Skeletal muscle tissue (tissue), 4 donors: ENCODE results near the gene CUL5. TPM values are rescaled to one million over a fixed set of nuclear protein-coding genes. Genes with fewer than 3 reads are reported as not detected.
"Not testable (repeated sequence)": the region's sequence is repeated elsewhere in the genome, so short reads cannot be mapped to it uniquely, and the experiment has no call there.

Experiments
- H3K27ac ChIP-seq: one replicate; pipeline ENCODE4 v1.7.0; 2013; ENCODE audit warnings: mild to moderate bottlenecking, low read depth, low read length, inconsistent platforms
- H3K27me3 ChIP-seq, 3 donors: one replicate each; pipeline ENCODE4 v1.7.0; 2013; ENCODE audit warnings: low read length in 3 of 3; ENCODE audit not compliant: control insufficient read depth in 3 of 3, insufficient read depth in 3 of 3
- H3K36me3 ChIP-seq, 3 donors: one replicate each; pipeline ENCODE4 v1.7.0; 2013; ENCODE audit warnings: low read length in 3 of 3; ENCODE audit not compliant: control insufficient read depth in 3 of 3, insufficient read depth in 3 of 3
- H3K4me1 ChIP-seq, 3 donors: one replicate each; pipeline ENCODE4 v1.7.0; 2013; ENCODE audit warnings: low read length in 3 of 3, mild to moderate bottlenecking in 3 of 3; ENCODE audit not compliant: control insufficient read depth in 3 of 3, insufficient read depth in 3 of 3
- H3K4me3 ChIP-seq, 3 donors: one replicate each; pipeline ENCODE4 v1.7.0; 2013; ENCODE audit warnings: low read length in 3 of 3
- H3K9ac ChIP-seq, 3 donors: one replicate each; pipeline ENCODE4 v1.7.0; 2013; ENCODE audit warnings: low read length in 3 of 3, mild to moderate bottlenecking in 3 of 3, moderate library complexity in 2 of 3, low read depth in 1 of 3
- H3K9me3 ChIP-seq, 3 donors: one replicate each; pipeline ENCODE4 v1.7.0; 2013; ENCODE audit warnings: low read length in 3 of 3; ENCODE audit not compliant: control insufficient read depth in 3 of 3
- total RNA-seq: library from RNA; depleted of rRNA; stranded (reverse); fragments of >200 nt; gene quantifications from one replicate; pipeline ENCODE4 v1.2.3, GENCODE V29; 2014
- donor health status: Osteomylitis.

The CUL5 gene
- total RNA-seq, 1 donor from 2014 or later = 36.0 TPM

- H3K9me3 ChIP-seq = no peaks in the 10 kb centered on the region
- peaks cover 7 to 10% (median 8%) of the 10 kb centered on the region in 3 donors for H3K4me1 ChIP-seq
- no peak overlapping the region for H3K27ac ChIP-seq
- no peak overlapping the region for H3K9ac ChIP-seq
- no peaks in the 10 kb centered on the region for H3K27me3 ChIP-seq
- peaks cover 0 to 2% (median 0%) of the 10 kb centered on the region in 3 donors for H3K36me3 ChIP-seq
- H3K4me3 ChIP-seq = no peak overlapping the region
Observed at GRCh38 chr11:108018708-108019107, 10.0 kb downstream of the CUL5 start.

- Histone ChIP-seq H3K36me3 (peaks cover 0 to 2% (median 0%) of the 10 kb centered on the region in 3 donors), H3K27me3 (no peaks in the 10 kb centered on the region), H3K27ac (no peak overlapping the region), H3K4me3 (no peak overlapping the region), H3K4me1 (peaks cover 4 to 7% (median 5%) of the 10 kb centered on the region in 3 donors), H3K9ac (no peak overlapping the region), H3K9me3 (no peaks in the 10 kb centered on the region)
Observed at GRCh38 chr11:108019870-108020540, 11.3 kb downstream of the CUL5 start.

- Histone ChIP-seq H3K4me1 (peaks cover 2 to 7% (median 6%) of the 10 kb centered on the region in 3 donors), H3K27me3 (no peaks in the 10 kb centered on the region), H3K36me3 (no peaks in the 10 kb centered on the region), H3K9ac (no peak overlapping the region), H3K27ac (no peak overlapping the region), H3K4me3 (no peak overlapping the region), H3K9me3 (no peaks in the 10 kb centered on the region)
Observed at GRCh38 chr11:108025387-108026080, 16.8 kb downstream of the CUL5 start.

GRCh38 chr11:108027057-108027456 is 18.4 kb downstream of the CUL5 start:
- no peaks in the 10 kb centered on the region for H3K36me3 ChIP-seq
- no peak overlapping the region for H3K27ac ChIP-seq
- no peaks in the 10 kb centered on the region for H3K27me3 ChIP-seq
- no peak overlapping the region for H3K4me3 ChIP-seq
- peaks cover 2 to 7% (median 6%) of the 10 kb centered on the region in 3 donors for H3K4me1 ChIP-seq
- no peak overlapping the region for H3K9ac ChIP-seq
- no peaks in the 10 kb centered on the region for H3K9me3 ChIP-seq

GRCh38 chr11:108028822-108029441 is 20.2 kb downstream of the CUL5 start:
- not testable (repeated sequence) for H3K36me3 ChIP-seq, H3K27ac ChIP-seq, H3K4me1 ChIP-seq, H3K27me3 ChIP-seq, H3K9ac ChIP-seq, H3K4me3 ChIP-seq, H3K9me3 ChIP-seq

- not testable (repeated sequence) for H3K4me3 ChIP-seq, H3K9ac ChIP-seq, H3K36me3 ChIP-seq, H3K27me3 ChIP-seq, H3K27ac ChIP-seq, H3K9me3 ChIP-seq
- peaks cover 12 to 24% (median 22%) of the 10 kb centered on the region in 3 donors for H3K4me1 ChIP-seq
Observed at GRCh38 chr11:108031604-108032003, 22.9 kb downstream of the CUL5 start.

GRCh38 chr11:108032800-108033199 is 24.1 kb downstream of the CUL5 start:
- no peak overlapping the region for H3K27ac ChIP-seq
- H3K27me3 ChIP-seq = no peaks in the 10 kb centered on the region
- H3K4me3 ChIP-seq = no peak overlapping the region
- no peak overlapping the region for H3K9ac ChIP-seq
- no peaks in the 10 kb centered on the region for H3K9me3 ChIP-seq
- H3K4me1 ChIP-seq = peaks cover 15 to 30% (median 22%) of the 10 kb centered on the region in 3 donors
- H3K36me3 ChIP-seq = peaks cover 0 to 3% (median 2%) of the 10 kb centered on the region in 3 donors

- Histone ChIP-seq H3K4me3 (no peak overlapping the region), H3K9me3 (no peaks in the 10 kb centered on the region), H3K36me3 (peaks cover 0 to 3% (median 2%) of the 10 kb centered on the region in 3 donors), H3K27ac (no peak overlapping the region), H3K9ac (no peak overlapping the region), H3K27me3 (no peaks in the 10 kb centered on the region), H3K4me1 (peaks cover 15 to 30% (median 22%) of the 10 kb centered on the region in 3 donors)
Observed at GRCh38 chr11:108034034-108034433, 25.3 kb downstream of the CUL5 start.

GRCh38 chr11:108034952-108035351 is 26.3 kb downstream of the CUL5 start:
- Histone ChIP-seq H3K4me1 (peaks cover 15 to 30% (median 22%) of the 10 kb centered on the region in 3 donors), H3K9ac (no peak overlapping the region), H3K27ac (peak overlapping the region; percentile 8), H3K27me3 (no peaks in the 10 kb centered on the region), H3K9me3 (no peaks in the 10 kb centered on the region), H3K36me3 (peaks cover 0 to 5% (median 3%) of the 10 kb centered on the region in 3 donors), H3K4me3 (no peak overlapping the region)

- H3K27ac ChIP-seq = no peak overlapping the region
Observed at GRCh38 chr11:108035690-108036089, 27.0 kb downstream of the CUL5 start.

More at GRCh38 chr11:108035690-108036089, 27.0 kb downstream of the CUL5 start:
- Histone ChIP-seq H3K27me3 (no peaks in the 10 kb centered on the region), H3K4me3 (peak overlapping the region in 1 of 3 donors; percentile 17), H3K36me3 (peaks cover 0 to 5% (median 3%) of the 10 kb centered on the region in 3 donors), H3K9ac (peak overlapping the region in 1 of 3 donors; percentile 14), H3K9me3 (no peaks in the 10 kb centered on the region), H3K4me1 (peaks cover 15 to 30% (median 22%) of the 10 kb centered on the region in 3 donors)
